Activated CD8-positive, alpha-beta memory T cell treated with anti-CD3 and anti-CD28 coated beads for 48 hours (primary cell): ENCODE results near the gene CCDC50.

ENCODE experiments used
- DNase-seq, 3 experiments: peaks; one replicate each; pipeline ENCODE4 v3.0.0-alpha.2; 2020; ENCODE audit warnings: low read depth in 2 of 3, low spot score in 2 of 3

The CCDC50 gene

DNA sequence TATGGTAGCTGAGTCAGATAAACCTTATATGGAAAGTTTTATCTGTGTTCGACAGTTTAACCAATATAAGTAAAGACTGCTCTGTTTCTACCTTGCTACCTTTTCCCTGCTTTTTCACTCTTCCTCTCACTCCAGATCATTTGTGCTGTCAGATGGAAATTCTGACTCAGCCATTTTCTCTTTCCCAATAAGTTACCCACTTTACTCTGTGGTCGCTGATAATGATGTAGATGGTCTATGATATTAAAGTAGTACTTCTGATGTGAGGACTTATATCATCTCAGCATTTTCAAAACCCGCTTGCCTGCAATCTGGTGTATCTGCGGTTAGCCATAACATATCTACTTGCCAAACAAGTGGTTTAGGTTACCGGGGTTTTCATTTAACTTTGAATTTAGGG, 16.1 kb downstream of the CCDC50 start:
- no peak for DNase-seq

DNA sequence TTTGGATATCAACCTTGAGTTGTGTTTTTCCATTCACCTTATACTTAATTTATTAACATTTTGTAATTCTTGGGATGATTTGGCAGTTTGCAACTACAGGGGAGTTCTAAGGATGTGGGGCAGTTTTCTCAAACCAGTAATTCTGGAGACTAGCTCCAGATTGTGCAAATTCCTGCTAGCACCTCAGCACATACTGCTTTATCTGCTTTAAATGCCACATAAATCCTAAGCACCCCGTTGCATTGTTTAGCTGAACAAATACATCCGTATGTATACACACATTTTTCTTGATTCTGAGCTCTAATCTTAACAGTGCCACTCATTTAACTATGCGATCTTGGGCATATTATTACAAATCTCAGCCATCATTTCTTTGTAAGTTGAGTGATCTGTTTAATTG, 18.0 kb downstream of the CCDC50 start:
- no peak for DNase-seq

DNA sequence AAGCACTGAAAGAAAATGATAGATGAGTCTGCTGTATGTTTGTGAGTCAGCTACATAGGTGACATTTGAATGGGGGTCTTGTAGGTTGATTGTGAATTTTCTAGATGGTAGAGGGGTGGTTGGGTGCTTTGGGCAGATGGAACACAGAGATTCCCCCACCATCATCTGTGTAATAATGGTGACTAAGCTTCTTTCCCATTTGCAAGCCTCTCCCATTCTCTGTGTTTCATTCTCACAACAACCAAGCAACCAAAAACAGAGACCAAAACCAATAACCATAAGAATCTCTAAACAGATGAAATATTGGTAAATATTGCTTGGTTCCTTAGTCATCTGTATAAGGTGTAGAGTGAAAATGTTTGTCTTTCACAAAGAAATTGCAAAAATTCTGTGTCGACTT, 18.9 kb downstream of the CCDC50 start:
- no peak for DNase-seq

DNA sequence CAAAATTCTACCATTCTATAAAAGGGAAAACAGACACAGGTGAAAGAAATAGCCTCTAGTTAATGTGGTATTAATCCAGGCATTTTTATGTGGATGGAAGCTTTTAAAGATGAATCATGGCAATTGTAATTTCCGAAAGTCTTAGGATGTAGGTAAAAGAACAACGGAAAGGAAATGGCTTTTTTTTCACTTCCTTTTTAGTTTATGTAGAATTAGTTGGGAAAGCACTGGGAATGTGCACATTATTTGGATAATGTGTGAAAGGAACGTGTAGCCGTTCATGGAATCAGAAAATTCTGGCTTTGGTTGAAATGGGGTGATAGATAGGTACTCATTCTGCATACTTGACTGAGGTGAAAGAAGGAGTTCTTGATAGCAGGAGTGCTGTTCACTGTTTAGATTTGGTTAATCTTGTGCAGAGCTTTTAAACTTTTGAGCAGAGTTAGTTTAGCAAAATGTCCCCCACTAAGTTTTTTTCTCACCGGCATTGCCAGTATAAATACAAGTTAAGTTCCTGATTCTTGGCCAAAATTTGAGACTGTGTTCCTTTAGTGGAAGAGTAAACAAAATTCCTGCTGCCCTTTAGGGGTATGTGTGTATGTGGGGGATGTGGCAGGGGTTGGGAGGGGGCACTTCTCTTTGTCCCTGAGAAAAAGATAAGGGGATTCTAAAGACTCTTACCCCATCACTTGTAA, 21.3 kb downstream of the CCDC50 start:
- no peak for DNase-seq

- DNase-seq, result no peak
Measured at GRCh38 chr3:191352014-191352413, 22.8 kb downstream of the CCDC50 start.

GRCh38 chr3:191353022-191353777, 24.0 kb downstream of the CCDC50 start:
- DNase-seq, result no peak

DNA sequence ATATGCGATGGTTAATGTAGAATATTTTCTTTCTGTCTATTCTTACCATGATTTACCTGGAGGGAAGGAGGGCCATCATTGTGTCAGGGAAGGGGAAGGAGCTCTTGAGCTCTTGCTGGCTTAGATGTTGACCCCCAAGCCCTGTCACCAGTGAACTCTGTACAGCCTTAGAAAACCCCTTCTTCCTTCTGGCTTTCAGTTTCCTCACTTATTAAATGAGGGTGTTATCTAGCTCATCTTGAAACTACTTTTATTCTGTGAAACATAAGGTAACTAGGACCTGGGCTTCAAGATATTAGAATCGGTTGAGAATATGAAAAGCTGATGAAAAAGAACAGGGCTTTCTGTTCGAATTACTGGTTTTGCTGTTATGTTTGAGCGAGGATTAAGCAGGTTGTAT, 26.2 kb downstream of the CCDC50 start:
- DNase-seq, result no peak

DNA sequence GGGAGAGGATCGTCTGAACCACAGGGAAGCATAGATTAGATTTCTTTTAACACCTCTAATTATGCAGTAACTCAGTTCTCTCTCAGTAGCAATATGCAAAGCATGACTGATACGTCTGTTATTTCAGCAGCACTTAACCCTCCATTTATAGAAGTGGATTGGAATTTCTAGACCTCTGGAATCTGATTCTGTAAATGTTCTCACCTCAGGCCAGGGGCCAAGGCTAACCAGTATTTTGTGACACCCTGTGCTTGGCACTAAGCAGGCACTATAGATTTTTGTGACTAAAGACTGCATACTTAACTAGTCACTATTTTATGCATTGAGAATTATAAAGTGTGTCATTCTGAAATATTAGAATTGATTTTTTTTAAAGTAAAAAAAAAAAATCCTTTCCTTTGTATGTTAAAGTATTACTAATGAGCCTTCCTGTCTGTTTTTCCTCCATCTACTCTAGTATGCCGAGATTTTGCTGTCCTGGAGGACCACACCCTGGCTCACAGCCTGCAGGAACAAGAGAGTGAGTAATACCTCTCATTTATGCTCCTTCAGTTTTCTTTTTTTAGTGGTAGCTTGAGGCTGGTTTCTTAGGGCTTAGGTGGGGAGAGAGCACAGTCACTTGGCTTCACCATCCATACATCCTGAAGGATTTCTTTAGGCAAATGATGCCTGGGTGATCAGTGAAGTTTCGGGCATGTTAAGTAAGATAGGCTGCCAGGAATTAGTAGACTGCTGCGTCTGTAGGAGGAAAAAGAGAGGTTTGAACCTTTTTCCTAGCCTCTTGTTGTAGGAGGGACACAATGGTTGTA, 27.6 kb downstream of the CCDC50 start:
- no peak for DNase-seq

DNA sequence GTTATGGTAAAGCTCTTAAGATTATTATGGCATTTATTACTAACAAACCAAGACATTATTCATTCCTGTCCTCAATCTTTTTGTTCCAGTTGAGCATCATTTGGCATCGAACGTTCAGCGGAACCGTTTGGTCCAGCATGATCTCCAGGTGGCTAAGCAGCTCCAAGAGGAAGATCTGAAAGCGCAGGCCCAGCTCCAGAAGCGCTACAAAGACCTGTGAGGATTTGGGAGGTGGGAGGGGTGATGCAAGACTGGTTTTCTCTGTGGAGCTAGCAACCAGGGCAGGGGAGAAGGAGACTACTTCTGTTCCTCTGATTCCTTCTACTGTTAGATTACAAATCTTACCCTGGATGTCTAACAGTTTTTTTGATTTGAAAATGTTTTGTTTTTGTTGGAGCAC, 28.7 kb downstream of the CCDC50 start:
- DNase-seq, result no peak

DNA sequence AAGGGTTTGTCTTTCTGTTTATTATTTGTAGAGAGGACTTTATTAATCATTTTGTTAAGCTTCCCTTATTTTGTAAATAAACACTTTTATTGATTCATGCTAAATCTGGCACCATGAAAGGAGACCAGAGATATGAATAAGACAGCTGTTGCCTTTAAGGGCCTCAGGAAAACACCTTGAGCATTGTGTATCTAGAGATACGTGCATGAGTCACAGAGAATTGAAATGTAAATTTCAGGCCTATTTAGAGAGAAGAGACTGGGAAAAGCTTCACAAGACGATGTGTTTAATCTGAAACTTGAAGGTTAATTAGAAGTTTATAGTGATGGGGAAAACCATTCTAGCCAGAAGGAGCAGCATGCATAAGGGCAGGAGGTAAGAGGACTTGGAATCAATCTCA, 29.7 kb downstream of the CCDC50 start:
- no peak for DNase-seq

DNA sequence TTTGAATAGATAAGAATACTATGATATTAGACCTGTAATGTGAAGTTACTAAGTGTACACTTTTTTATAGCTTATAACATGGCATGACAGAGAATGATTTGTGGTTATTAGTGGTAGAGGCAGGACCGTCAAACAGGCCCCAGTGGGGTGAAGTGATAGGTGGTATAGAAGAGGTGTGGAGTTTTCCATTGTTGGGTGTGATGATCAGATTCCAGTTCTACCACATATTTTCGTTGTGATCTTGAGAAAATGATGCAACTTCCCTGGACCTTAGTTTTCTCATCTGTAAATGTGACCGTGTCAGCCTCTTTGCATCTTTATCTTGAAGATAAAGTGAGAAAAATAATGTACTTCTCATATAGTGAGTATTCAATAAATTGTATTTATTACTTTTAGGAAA, 31.4 kb downstream of the CCDC50 start:
- DNase-seq, result no peak

DNA sequence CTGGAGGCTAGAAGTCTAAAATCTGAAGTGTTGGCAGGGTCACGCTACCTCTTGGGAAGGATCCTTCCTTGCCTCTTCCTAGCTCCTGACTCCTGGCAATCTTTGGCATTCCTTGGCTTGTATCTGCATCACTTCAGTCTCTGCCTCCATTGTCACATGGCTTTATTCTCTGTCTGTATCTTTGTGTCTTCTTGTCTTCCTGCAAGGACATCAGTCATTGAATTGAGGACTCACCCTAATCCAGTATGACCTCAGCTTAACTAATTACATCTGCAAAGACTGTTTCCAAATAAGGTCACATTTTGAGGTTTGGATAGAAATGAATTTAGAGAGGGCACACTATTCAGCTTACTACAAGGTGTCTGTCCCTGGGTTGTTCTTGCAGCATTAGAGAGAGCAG, 32.3 kb downstream of the CCDC50 start:
- DNase-seq, result no peak

- no peak for DNase-seq
Measured at GRCh38 chr3:191362037-191362436, 32.8 kb downstream of the CCDC50 start.

DNA sequence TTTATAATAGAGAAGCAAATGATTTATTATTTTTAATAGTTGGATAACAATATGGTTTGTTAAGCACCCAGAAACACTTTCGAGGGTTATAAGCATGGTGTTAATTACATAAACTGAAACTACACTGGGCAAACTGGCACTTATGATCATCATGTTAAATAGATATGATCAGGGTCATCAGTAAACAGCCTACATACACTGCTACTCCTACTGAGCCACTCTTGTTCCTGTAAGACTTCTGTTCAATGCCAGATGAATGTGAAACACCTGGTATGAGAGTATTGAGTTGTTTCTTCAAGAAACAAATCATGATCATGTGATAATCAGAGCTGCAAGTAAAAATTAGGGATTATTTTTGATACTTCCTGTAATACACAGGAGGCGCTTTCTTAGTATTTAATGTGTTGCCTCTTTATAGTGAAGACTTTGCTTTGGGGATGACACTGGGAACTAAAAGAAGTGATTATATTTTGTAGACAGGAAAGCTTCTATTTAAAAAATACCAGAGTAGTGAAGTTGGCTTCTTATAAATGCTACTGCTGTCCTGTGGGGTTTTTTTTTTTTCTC, 33.4 kb downstream of the CCDC50 start:
- no peak for DNase-seq

GRCh38 chr3:191363221-191363620, 34.0 kb downstream of the CCDC50 start:
- DNase-seq, result no peak

GRCh38 chr3:191366675-191367074, 37.5 kb downstream of the CCDC50 start:
- DNase-seq, result no peak

DNA sequence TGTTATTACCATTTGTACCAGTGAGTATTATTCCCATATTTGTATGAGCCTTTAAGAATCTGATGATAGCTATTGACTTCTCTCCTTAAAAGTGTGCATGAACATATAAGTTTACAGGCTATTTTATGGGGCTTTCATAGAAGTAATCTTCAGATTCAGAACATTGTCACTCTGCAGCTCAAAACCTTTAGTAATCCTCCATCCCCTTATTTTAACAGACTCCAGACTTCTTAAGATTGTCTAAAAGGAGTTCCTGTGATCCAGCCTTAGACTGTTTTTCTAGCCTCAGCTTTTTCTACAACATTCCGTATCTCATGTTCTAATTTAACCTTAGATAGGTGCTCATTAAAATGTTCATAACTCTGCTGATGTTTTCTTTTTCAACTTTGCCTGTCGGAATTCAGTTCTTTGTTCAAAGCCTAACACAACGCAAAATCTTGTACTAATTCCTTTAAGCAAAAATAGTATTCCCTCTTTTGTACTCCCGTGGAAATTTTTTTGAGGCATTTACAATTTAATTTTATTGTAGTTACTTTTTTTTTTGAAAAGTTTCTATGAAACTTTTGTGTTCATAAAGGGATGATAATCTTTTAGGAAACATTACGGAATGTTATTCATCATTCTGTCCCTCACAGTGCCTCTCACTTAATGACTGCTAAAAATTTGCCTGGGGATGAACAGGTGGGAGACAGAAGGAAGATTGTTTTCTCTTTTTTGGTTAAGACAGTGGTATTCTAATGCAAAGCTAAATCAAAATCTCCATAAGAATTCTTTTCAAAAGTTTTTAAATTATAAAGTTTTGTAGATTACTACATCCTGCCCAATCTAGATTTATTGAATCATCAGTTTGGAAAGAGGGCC, 39.8 kb downstream of the CCDC50 start:
- no peak for DNase-seq

DNA sequence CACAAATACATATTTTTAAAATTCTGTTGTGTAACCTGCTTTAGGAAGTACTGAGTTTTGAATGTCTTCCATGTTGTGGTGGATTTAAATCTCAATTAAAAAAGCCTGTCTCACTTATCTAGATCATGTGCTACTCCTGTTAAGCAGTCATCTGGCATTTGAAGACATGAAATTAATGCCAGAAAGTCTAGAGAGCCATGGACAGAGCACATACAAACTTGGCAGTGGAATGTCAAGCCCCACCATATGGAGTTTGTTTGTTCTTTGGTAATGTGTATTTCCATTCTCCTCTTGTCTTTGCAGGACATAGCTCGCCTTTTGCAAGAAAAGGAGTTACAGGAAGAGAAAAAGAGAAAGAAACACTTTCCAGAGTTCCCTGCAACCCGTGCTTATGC, 40.4 kb downstream of the CCDC50 start:
- no peak for DNase-seq

GRCh38 chr3:191372122-191372521, 42.9 kb downstream of the CCDC50 start:
- no peak for DNase-seq

DNA sequence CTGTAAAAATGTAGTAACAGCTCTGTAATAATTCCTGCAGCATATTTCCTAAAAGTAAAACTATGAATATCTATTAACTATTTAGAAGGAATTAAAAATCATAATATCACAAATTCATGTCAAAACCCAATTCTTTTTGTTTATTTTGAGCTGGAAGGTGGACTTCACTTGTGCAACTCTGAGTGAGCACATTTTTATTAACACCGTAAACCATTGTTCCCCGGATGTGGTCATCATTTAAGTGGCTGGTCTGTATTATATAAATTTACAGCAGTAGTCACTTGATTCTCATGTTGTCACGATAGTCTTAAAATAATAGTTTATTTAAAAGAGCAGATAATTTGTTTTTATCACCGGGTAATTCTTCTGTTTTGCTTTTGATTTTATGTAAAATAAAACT, 44.1 kb downstream of the CCDC50 start:
- no peak for DNase-seq
